ENCODE results near the gene CFAP74. TPM values are rescaled to one million over a fixed set of nuclear protein-coding genes. Genes with fewer than 3 reads are reported as not detected.
"Not testable (repeated sequence)": the region's sequence is repeated elsewhere in the genome, so short reads cannot be mapped to it uniquely, and the experiment has no call there.

The CFAP74 gene
- total RNA-seq, 1 experiment from 2014 or later, result not detected

DNA sequence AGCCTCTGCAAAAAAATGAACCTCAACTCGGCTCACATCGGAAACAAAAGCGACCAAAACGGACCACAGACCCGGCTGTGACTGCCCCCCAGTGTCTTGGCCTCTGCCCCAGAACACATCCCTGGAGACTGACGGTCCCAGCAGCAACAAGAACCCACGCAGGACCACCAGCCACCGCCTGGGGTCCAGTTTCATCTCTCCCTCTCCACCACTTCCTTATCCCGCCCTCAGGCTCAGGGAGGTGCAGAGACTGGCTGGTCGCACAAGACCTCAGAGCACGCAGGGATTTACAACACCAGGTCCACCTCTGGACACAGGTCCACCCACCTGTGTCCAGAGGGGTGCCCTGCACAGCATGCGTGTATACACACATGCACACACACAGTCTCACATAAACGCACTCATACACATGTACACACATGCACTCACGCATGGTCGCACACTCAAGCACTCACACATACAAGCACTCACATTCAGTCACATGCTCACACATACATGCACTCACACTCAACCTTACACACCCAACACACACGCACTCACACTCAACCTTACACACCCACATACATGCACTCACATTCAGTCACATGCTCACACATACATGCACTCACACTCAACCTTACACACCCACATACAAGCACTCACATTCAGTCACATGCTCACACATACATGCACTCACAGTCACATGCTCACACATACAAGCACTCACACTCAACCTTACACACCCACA lies 65.9 kb downstream of the CFAP74 start:
- H3K27me3 ChIP-seq (replicated peaks; ENCODE audit: control insufficient read depth, insufficient read depth, low read length), result no peaks in the 10 kb centered on the region
- H3K4me3 Mint-ChIP-seq (ENCODE audit: unreplicated experiment), result no peak overlapping the region
- no TSS peak for BruUV-seq (replicated peaks)

DNA sequence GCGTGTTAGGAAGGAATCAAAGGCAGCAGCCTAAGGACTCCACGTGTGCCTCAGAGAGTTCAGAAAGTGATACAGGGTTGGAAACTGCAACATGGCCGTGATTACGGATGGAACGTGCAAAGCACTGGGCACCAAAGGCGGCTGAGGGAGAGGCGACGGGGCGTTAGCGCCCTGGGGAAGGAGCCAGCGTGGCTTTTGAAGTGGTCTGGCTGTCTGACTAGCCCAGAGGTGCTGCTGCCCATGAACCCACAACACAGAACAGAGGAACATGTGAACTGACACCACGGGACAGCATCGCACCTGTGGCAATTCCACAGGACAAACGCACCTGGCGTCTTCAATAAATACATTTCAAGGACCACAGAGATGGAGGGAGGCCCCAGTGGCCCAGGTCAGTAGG lies 66.5 kb downstream of the CFAP74 start:
- Histone ChIP-seq H3K4me3 (ENCODE audit: low read depth, low read length) (no peak overlapping the region), H3K4me1 (no peaks in the 10 kb centered on the region), H3K27me3 (replicated peaks; ENCODE audit: control insufficient read depth, insufficient read depth, low read length) (no peaks in the 10 kb centered on the region), H3K9me3 (no peaks in the 10 kb centered on the region), H3K36me3 (ENCODE audit: control insufficient read depth, insufficient read depth, low read length) (no peaks in the 10 kb centered on the region)
- no peaks in the 10 kb centered on the region for H3K4me1 Mint-ChIP-seq (ENCODE audit: low read depth, unreplicated experiment)
- POLR2A ChIA-PET, result no interaction called here
- no peak overlapping the region for H3K4me3 Mint-ChIP-seq (ENCODE audit: unreplicated experiment)
- H3K27me3 Mint-ChIP-seq (ENCODE audit: insufficient read depth, unreplicated experiment), result no peaks in the 10 kb centered on the region
- BruUV-seq (replicated peaks), result no TSS peak
- intact Hi-C loops (cut with micrococcal nuclease; ENCODE audit: unreplicated experiment), result no loop called here
- no peaks in the 10 kb centered on the region for H3K9me3 Mint-ChIP-seq (ENCODE audit: unreplicated experiment)
- no peak overlapping the region for H3K27ac Mint-ChIP-seq (ENCODE audit: unreplicated experiment)
- no peaks in the 10 kb centered on the region for H3K36me3 Mint-ChIP-seq (ENCODE audit: insufficient read depth, unreplicated experiment)
- TF ChIP-seq, protein P1, sequence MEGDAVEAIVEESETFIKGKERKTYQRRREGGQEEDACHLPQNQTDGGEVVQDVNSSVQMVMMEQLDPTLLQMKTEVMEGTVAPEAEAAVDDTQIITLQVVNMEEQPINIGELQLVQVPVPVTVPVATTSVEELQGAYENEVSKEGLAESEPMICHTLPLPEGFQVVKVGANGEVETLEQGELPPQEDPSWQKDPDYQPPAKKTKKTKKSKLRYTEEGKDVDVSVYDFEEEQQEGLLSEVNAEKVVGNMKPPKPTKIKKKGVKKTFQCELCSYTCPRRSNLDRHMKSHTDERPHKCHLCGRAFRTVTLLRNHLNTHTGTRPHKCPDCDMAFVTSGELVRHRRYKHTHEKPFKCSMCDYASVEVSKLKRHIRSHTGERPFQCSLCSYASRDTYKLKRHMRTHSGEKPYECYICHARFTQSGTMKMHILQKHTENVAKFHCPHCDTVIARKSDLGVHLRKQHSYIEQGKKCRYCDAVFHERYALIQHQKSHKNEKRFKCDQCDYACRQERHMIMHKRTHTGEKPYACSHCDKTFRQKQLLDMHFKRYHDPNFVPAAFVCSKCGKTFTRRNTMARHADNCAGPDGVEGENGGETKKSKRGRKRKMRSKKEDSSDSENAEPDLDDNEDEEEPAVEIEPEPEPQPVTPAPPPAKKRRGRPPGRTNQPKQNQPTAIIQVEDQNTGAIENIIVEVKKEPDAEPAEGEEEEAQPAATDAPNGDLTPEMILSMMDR (IDR thresholded peaks at IDR 0.05; ENCODE audit: insufficient read depth in 1 of 2, low read depth in 1 of 2, low read length in 1 of 2, severe bottlenecking in 1 of 2, unreplicated experiment in 1 of 2), result no peak
- CTCF ChIA-PET, result no interaction called here
- DNase-seq, result no peak

More for the DNA sequence above, 65.9 kb downstream of the CFAP74 start:
- H3K4me3 ChIP-seq (ENCODE audit: low read depth, low read length), result no peak overlapping the region
- Mint-ChIP-seq H3K9me3 (ENCODE audit: unreplicated experiment) (no peaks in the 10 kb centered on the region), H3K27ac (ENCODE audit: unreplicated experiment) (no peak overlapping the region), H3K4me1 (ENCODE audit: low read depth, unreplicated experiment) (no peaks in the 10 kb centered on the region), H3K36me3 (ENCODE audit: insufficient read depth, unreplicated experiment) (no peaks in the 10 kb centered on the region), H3K27me3 (ENCODE audit: insufficient read depth, unreplicated experiment) (no peaks in the 10 kb centered on the region)
- TF ChIP-seq, protein P1 (IDR thresholded peaks at IDR 0.05; ENCODE audit: insufficient read depth in 1 of 2, low read depth in 1 of 2, low read length in 1 of 2, severe bottlenecking in 1 of 2, unreplicated experiment in 1 of 2), result no peak
- ChIA-PET POLR2A (no interaction called here), CTCF (no interaction called here)
- H3K36me3 ChIP-seq (ENCODE audit: control insufficient read depth, insufficient read depth, low read length), result no peaks in the 10 kb centered on the region
- intact Hi-C loops (cut with micrococcal nuclease; ENCODE audit: unreplicated experiment), result no loop called here
- no peaks in the 10 kb centered on the region for H3K4me1 ChIP-seq
- H3K9me3 ChIP-seq, result no peaks in the 10 kb centered on the region
- no peak for DNase-seq

DNA sequence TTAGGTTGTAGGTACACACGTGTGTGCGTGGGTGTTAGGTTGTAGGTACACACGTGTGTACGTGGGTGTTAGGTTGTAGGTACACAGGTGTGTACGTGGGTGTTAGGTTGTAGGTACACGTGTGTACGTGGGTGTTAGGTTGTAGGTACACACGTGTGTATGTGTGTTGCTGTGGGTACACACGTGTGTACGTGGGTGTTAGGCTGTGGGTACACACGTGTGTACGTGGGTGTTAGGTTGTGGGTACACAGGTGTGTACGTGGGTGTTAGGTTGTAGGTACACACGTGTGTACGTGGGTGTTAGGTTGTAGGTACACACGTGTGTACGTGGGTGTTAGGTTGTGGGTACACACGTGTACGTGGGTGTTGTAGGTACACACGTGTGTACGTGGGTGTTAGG lies 68.7 kb downstream of the CFAP74 start:
- H3K27me3 Mint-ChIP-seq (ENCODE audit: insufficient read depth, unreplicated experiment); H3K9me3 ChIP-seq; H3K4me1 Mint-ChIP-seq (ENCODE audit: low read depth, unreplicated experiment); DNase-seq; BruUV-seq (replicated peaks); CTCF ChIA-PET; H3K36me3 ChIP-seq (ENCODE audit: control insufficient read depth, insufficient read depth, low read length); H3K36me3 Mint-ChIP-seq (ENCODE audit: insufficient read depth, unreplicated experiment); H3K27ac Mint-ChIP-seq (ENCODE audit: unreplicated experiment); H3K4me3 ChIP-seq (ENCODE audit: low read depth, low read length); H3K9me3 Mint-ChIP-seq (ENCODE audit: unreplicated experiment); intact Hi-C loops (cut with micrococcal nuclease; ENCODE audit: unreplicated experiment); H3K4me3 Mint-ChIP-seq (ENCODE audit: unreplicated experiment); H3K27me3 ChIP-seq (replicated peaks; ENCODE audit: control insufficient read depth, insufficient read depth, low read length); POLR2A ChIA-PET; H3K4me1 ChIP-seq: not testable (repeated sequence)

All from Caco-2 (cell line).